OCI-LY3 (cell line): ENCODE data around the gene LHB.

Experiments used
- H2AFZ ChIP-seq: fragments of 200-600, 300-600 bp; shearing (Covaris generic); 2 replicates; pipeline ENCODE4 v1.6.0; 2014; ENCODE audit warnings: antibody characterized with exemption, low read depth, low read length
- H3K27ac ChIP-seq: fragments of 200-600, 300-600 bp; sonication (generic); 2 replicates; pipeline ENCODE4 v1.5.1; 2014; ENCODE audit warnings: mild to moderate bottlenecking, low read length, moderate library complexity, mixed read lengths
- H3K27me3 ChIP-seq: fragments of 200-600, 300-600 bp; sonication (generic); 2 replicates; pipeline ENCODE4 v1.6.1; 2014; ENCODE audit warnings: low read depth, low read length, mixed read lengths
- H3K36me3 ChIP-seq: fragments of 200-600, 300-600 bp; sonication (generic); replicated peaks from 2 replicates; pipeline ENCODE3; 2014; ENCODE audit warnings: low read depth, low read length, mixed read lengths
- H3K4me1 ChIP-seq: fragments of 300-600, 200-600 bp; sonication (generic); 2 replicates; pipeline ENCODE4 v1.6.1; 2014; ENCODE audit warnings: low read length, mixed read lengths
- H3K4me2 ChIP-seq: fragments of 200-600, 300-600 bp; sonication (generic); 2 replicates; pipeline ENCODE4 v1.6.1; 2014; ENCODE audit warnings: low read length, mixed read lengths
- H3K4me3 ChIP-seq: fragments of 300-600, 200-600 bp; sonication (generic); 2 replicates; pipeline ENCODE4 v1.5.1; 2014; ENCODE audit warnings: antibody characterized with exemption, mild to moderate bottlenecking, low read length, moderate library complexity
- H3K79me2 ChIP-seq: fragments of 300-600, 200-600 bp; shearing (Covaris generic); 2 replicates; pipeline ENCODE4 v1.6.1; 2014; ENCODE audit warnings: mild to moderate bottlenecking, low read length, mixed read lengths
- H3K9ac ChIP-seq: fragments of 300-600, 200-600 bp; shearing (Covaris generic); 2 replicates; pipeline ENCODE4 v1.6.0; 2014; ENCODE audit warnings: mild to moderate bottlenecking, low read length, moderate library complexity
- H3K9me3 ChIP-seq: fragments of 200-600, 300-600 bp; shearing (Covaris generic); 2 replicates; pipeline ENCODE4 v1.6.1; 2014; ENCODE audit warnings: low read length, mixed read lengths; ENCODE audit not compliant: insufficient read depth
- H4K20me1 ChIP-seq: fragments of 200-600, 300-600 bp; sonication (generic); 2 replicates; pipeline ENCODE4 v1.6.1; 2016; ENCODE audit warnings: low read length, mixed read lengths; ENCODE audit not compliant: insufficient read depth
- EZH2phosphoT487 ChIP-seq: fragments of 200-600 bp; shearing (Covaris generic); IDR thresholded peaks from 2 replicates; pipeline ENCODE4 v1.6.1; 2018; ENCODE audit warnings: antibody characterized with exemption, mixed run types, low read depth
- TF ChIP-seq, protein P1 (sequence below): fragments of 200-600, 300-600 bp; sonication (generic); IDR thresholded peaks from 2 replicates; pipeline ENCODE4 v1.5.1; 2014; ENCODE audit warnings: antibody characterized with exemption, low read length, low read depth

LHB gene

DNA sequence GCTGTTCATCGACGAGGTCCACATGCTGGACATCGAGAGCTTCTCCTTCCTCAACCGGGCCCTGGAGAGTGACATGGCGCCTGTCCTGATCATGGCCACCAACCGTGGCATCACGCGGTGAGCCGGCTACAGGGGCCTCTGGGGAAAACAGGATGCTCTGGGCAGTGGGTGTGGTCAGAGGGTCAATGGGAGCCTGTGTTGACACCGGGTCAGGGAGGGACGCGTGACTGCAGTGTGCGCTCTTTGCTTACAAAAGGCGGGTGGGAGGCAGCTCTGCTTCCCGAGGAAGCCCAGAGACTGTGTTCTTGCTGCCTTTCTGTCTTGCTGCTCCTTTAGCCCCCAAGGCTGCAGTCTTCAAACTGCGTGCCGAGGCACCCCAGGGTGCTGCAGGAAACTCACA, 5.7 kb downstream of the LHB start:
- H2AFZ ChIP-seq, result no peak overlapping the region
- H3K79me2 ChIP-seq, result no peaks in the 10 kb centered on the region
- H3K9ac ChIP-seq, result no peak overlapping the region
- H3K27ac ChIP-seq, result no peak overlapping the region
- no peak overlapping the region for H3K4me3 ChIP-seq
- no peaks in the 10 kb centered on the region for H4K20me1 ChIP-seq
- TF ChIP-seq, protein P1, sequence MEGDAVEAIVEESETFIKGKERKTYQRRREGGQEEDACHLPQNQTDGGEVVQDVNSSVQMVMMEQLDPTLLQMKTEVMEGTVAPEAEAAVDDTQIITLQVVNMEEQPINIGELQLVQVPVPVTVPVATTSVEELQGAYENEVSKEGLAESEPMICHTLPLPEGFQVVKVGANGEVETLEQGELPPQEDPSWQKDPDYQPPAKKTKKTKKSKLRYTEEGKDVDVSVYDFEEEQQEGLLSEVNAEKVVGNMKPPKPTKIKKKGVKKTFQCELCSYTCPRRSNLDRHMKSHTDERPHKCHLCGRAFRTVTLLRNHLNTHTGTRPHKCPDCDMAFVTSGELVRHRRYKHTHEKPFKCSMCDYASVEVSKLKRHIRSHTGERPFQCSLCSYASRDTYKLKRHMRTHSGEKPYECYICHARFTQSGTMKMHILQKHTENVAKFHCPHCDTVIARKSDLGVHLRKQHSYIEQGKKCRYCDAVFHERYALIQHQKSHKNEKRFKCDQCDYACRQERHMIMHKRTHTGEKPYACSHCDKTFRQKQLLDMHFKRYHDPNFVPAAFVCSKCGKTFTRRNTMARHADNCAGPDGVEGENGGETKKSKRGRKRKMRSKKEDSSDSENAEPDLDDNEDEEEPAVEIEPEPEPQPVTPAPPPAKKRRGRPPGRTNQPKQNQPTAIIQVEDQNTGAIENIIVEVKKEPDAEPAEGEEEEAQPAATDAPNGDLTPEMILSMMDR, result no peak
- TF ChIP-seq EZH2phosphoT487, result no peak
- peaks cover 52% of the 10 kb centered on the region for H3K36me3 ChIP-seq
- no peaks in the 10 kb centered on the region for H3K9me3 ChIP-seq
- H3K4me2 ChIP-seq, result no peak overlapping the region
- no peaks in the 10 kb centered on the region for H3K27me3 ChIP-seq
- H3K4me1 ChIP-seq, result no peaks in the 10 kb centered on the region

DNA sequence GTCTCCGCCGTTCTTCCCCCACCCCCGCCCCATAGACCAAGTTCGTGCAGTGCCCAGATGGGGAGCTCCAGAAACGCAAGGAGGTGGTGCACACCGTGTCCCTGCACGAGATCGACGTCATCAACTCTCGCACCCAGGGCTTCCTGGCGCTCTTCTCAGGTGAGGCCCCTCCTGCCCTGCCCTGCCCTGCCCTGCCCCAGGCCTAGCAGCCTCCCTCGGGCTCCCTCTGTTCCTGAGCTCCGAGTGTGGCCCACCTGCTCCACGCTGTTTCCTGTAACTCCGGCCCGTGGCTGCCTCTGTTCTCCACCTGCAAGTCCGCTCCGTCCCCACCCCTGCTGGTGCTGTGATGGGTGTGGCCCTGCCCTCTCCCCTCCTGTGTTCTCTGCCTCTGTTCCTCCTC, 6.4 kb downstream of the LHB start:
- H3K27me3 ChIP-seq, result no peaks in the 10 kb centered on the region
- no peak overlapping the region for H2AFZ ChIP-seq
- H4K20me1 ChIP-seq, result no peaks in the 10 kb centered on the region
- H3K4me2 ChIP-seq, result no peak overlapping the region
- H3K36me3 ChIP-seq, result peaks cover 51% of the 10 kb centered on the region
- H3K27ac ChIP-seq, result no peak overlapping the region
- no peaks in the 10 kb centered on the region for H3K79me2 ChIP-seq
- H3K9ac ChIP-seq, result no peak overlapping the region
- no peaks in the 10 kb centered on the region for H3K4me1 ChIP-seq
- H3K9me3 ChIP-seq, result no peaks in the 10 kb centered on the region
- TF ChIP-seq EZH2phosphoT487, result no peak
- no peak overlapping the region for H3K4me3 ChIP-seq

DNA sequence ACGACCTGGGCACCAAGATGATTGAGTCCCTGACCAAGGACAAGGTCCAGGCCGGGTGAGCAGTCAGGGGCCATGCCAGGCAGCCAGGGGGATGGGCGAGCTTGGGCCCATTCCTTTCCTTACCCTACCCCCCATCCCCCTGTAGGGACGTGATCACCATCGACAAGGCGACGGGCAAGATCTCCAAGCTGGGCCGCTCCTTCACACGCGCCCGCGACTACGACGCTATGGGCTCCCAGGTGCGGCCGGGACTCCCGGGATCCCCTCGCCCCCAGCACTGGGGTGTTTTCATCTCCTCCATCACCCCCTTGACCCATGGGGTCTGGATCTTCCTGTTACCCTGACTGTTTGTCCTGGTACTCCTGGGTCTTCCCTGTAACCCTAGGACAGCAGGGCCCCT, 7.1 kb downstream of the LHB start:
- peaks cover 51% of the 10 kb centered on the region for H3K36me3 ChIP-seq
- H4K20me1 ChIP-seq, result no peaks in the 10 kb centered on the region

DNA sequence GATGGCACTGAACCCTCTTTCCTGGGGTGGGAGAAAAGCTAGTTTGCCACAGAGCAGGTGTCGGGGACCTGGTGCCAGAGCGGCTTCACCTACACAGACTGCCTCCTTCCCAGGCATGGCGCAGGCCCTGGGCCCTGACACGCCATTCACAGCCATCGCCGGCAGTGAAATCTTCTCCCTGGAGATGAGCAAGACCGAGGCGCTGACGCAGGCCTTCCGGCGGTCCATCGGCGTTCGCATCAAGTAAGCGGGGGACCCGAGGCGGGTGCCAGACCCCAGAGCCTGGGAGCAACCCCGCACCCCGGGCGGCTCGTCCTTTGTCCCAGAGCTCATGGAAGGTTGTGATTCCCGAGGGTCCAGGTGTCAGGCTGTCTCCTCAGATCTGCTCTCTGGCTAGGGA, 10.0 kb downstream of the LHB start:
- Histone ChIP-seq H3K27me3 (no peaks in the 10 kb centered on the region), H3K9me3 (no peaks in the 10 kb centered on the region), H3K79me2 (no peaks in the 10 kb centered on the region), H3K4me2 (no peak overlapping the region), H3K4me3 (no peak overlapping the region), H3K4me1 (no peaks in the 10 kb centered on the region), H3K36me3 (peaks cover 56% of the 10 kb centered on the region), H2AFZ (no peak overlapping the region), H3K9ac (no peak overlapping the region), H4K20me1 (no peaks in the 10 kb centered on the region), H3K27ac (no peak overlapping the region)
- TF ChIP-seq, protein P1, result no peak
- no peak for TF ChIP-seq EZH2phosphoT487

More for the DNA sequence above, 7.1 kb downstream of the LHB start:
- no peaks in the 10 kb centered on the region for H3K27me3 ChIP-seq
- H3K9me3 ChIP-seq, result no peaks in the 10 kb centered on the region
- no peaks in the 10 kb centered on the region for H3K4me1 ChIP-seq
- H3K79me2 ChIP-seq, result no peaks in the 10 kb centered on the region
- H2AFZ ChIP-seq, result no peak overlapping the region
- no peak overlapping the region for H3K27ac ChIP-seq
- no peak overlapping the region for H3K9ac ChIP-seq
- TF ChIP-seq EZH2phosphoT487, result no peak
- TF ChIP-seq, protein P1, result no peak
- no peak overlapping the region for H3K4me3 ChIP-seq
- H3K4me2 ChIP-seq, result no peak overlapping the region
